HEK293 (cell line): ENCODE data around the gene HOXB4.
A peak's percentile ranks its signal among the peaks of the same experiment; 100 is the strongest.

ENCODE experiments used
- BCL11A ChIP-seq: fragments of 450-650 bp; formaldehyde crosslinking; IDR thresholded peaks from 2 replicates; pipeline ENCODE4 v1.5.1; 2016; ENCODE audit warnings: low read depth, missing biosample characterization, missing genetic modification characterization
- EGR2 ChIP-seq: fragments of 450-650 bp; formaldehyde crosslinking; IDR thresholded peaks from 2 replicates; pipeline ENCODE4 v1.5.1; 2016; ENCODE audit warnings: low read depth, missing biosample characterization, missing genetic modification characterization
- HIC1 ChIP-seq: fragments of 450-650 bp; formaldehyde crosslinking; IDR thresholded peaks from 2 replicates; pipeline ENCODE4 v1.5.1; 2016; ENCODE audit warnings: missing biosample characterization, missing genetic modification characterization
- IKZF3 ChIP-seq: fragments of 450-650 bp; IDR thresholded peaks from 2 replicates; pipeline ENCODE4 v1.5.0; 2018; ENCODE audit warnings: missing biosample characterization, mild to moderate bottlenecking, missing genetic modification characterization, moderate library complexity
- KLF17 ChIP-seq: fragments of 450-650 bp; formaldehyde crosslinking; IDR thresholded peaks from 2 replicates; pipeline ENCODE4 v1.5.1; 2016; ENCODE audit warnings: missing biosample characterization, missing genetic modification characterization
- PBX3 ChIP-seq: sonication (generic); formaldehyde crosslinking; IDR thresholded peaks from 2 replicates; pipeline ENCODE4 v1.8.1; 2022; ENCODE audit warnings: mild to moderate bottlenecking, moderate library complexity, missing genetic modification reagents
- PRDM10 ChIP-seq: fragments of 450-650 bp; formaldehyde crosslinking; IDR thresholded peaks from 2 replicates; pipeline ENCODE4 v1.5.1; 2016; ENCODE audit warnings: missing biosample characterization, missing genetic modification characterization
- RBAK ChIP-seq: fragments of 450-650 bp; formaldehyde crosslinking; IDR thresholded peaks from 2 replicates; pipeline ENCODE4 v1.5.1; 2016; ENCODE audit warnings: missing biosample characterization, missing genetic modification characterization
- REST ChIP-seq: fragments of 450-650 bp; formaldehyde crosslinking; IDR thresholded peaks from 2 replicates; pipeline ENCODE4 v1.5.1; 2016; ENCODE audit warnings: missing biosample characterization, missing genetic modification characterization
- YY2 ChIP-seq: fragments of 450-650 bp; formaldehyde crosslinking; IDR thresholded peaks from 2 replicates; pipeline ENCODE4 v1.5.1; 2016; ENCODE audit warnings: missing biosample characterization, missing genetic modification characterization
- ZBTB49 ChIP-seq: fragments of 450-650 bp; formaldehyde crosslinking; IDR thresholded peaks from 2 replicates; pipeline ENCODE4 v1.5.1; 2016; ENCODE audit warnings: missing biosample characterization, missing genetic modification characterization, low read depth
- ZBTB7A ChIP-seq: fragments of 450-650 bp; formaldehyde crosslinking; IDR thresholded peaks from 2 replicates; pipeline ENCODE4 v1.5.1; 2016; ENCODE audit warnings: low read depth, missing biosample characterization, missing genetic modification characterization
- ZEB2 ChIP-seq: fragments of 450-650 bp; formaldehyde crosslinking; IDR thresholded peaks from 2 replicates; pipeline ENCODE4 v1.5.1; 2016; ENCODE audit warnings: missing biosample characterization, missing genetic modification characterization
- ZFHX2 ChIP-seq: fragments of 450-650 bp; formaldehyde crosslinking; conservative IDR thresholded peaks from 2 replicates; pipeline ENCODE4 v1.5.1; 2016; ENCODE audit warnings: missing biosample characterization, missing genetic modification characterization
- ZNF10 ChIP-seq: fragments of 450-650 bp; formaldehyde crosslinking; IDR thresholded peaks from 2 replicates; pipeline ENCODE4 v1.5.1; 2017; ENCODE audit warnings: missing biosample characterization, missing genetic modification characterization
- ZNF112 ChIP-seq: fragments of 450-650 bp; formaldehyde crosslinking; IDR thresholded peaks from 2 replicates; pipeline ENCODE4 v1.5.0; 2017; ENCODE audit warnings: missing biosample characterization, missing genetic modification characterization
- ZNF132 ChIP-seq: fragments of 450-650 bp; formaldehyde crosslinking; IDR thresholded peaks from 2 replicates; pipeline ENCODE4 v1.5.1; 2017; ENCODE audit warnings: missing biosample characterization, missing genetic modification characterization, borderline replicate concordance
- ZNF138 ChIP-seq: fragments of 450-650 bp; formaldehyde crosslinking; IDR thresholded peaks from 2 replicates; pipeline ENCODE4 v1.5.1; 2016; ENCODE audit warnings: missing biosample characterization, missing genetic modification characterization, borderline replicate concordance
- ZNF404 ChIP-seq: fragments of 450-650 bp; formaldehyde crosslinking; IDR thresholded peaks from 2 replicates; pipeline ENCODE4 v1.5.1; 2017; ENCODE audit warnings: missing biosample characterization, missing genetic modification characterization
- ZNF433 ChIP-seq: fragments of 450-650 bp; formaldehyde crosslinking; IDR thresholded peaks from 2 replicates; pipeline ENCODE4 v1.5.1; 2016; ENCODE audit warnings: missing biosample characterization, missing genetic modification characterization, low read depth
- ZNF521 ChIP-seq: fragments of 450-650 bp; formaldehyde crosslinking; IDR thresholded peaks from 2 replicates; pipeline ENCODE4 v1.5.1; 2017; ENCODE audit warnings: missing biosample characterization, mild to moderate bottlenecking, missing genetic modification characterization
- ZNF654 ChIP-seq: fragments of 450-650 bp; formaldehyde crosslinking; IDR thresholded peaks from 2 replicates; pipeline ENCODE4 v1.5.1; 2016; ENCODE audit warnings: low read depth, missing biosample characterization, missing genetic modification characterization
- ZNF776 ChIP-seq: fragments of 450-650 bp; formaldehyde crosslinking; IDR thresholded peaks from 2 replicates; pipeline ENCODE4 v1.5.0; 2017; ENCODE audit warnings: missing biosample characterization, missing genetic modification characterization, borderline replicate concordance
- ZSCAN23 ChIP-seq: fragments of 450-650 bp; formaldehyde crosslinking; IDR thresholded peaks from 2 replicates; pipeline ENCODE4 v1.5.1; 2016; ENCODE audit warnings: missing biosample characterization, missing genetic modification characterization
- ZSCAN30 ChIP-seq: fragments of 450-650 bp; IDR thresholded peaks from 2 replicates; pipeline ENCODE4 v1.5.1; 2018; ENCODE audit warnings: missing biosample characterization, mild to moderate bottlenecking, missing genetic modification characterization, moderate library complexity

Gene HOXB4

DNA sequence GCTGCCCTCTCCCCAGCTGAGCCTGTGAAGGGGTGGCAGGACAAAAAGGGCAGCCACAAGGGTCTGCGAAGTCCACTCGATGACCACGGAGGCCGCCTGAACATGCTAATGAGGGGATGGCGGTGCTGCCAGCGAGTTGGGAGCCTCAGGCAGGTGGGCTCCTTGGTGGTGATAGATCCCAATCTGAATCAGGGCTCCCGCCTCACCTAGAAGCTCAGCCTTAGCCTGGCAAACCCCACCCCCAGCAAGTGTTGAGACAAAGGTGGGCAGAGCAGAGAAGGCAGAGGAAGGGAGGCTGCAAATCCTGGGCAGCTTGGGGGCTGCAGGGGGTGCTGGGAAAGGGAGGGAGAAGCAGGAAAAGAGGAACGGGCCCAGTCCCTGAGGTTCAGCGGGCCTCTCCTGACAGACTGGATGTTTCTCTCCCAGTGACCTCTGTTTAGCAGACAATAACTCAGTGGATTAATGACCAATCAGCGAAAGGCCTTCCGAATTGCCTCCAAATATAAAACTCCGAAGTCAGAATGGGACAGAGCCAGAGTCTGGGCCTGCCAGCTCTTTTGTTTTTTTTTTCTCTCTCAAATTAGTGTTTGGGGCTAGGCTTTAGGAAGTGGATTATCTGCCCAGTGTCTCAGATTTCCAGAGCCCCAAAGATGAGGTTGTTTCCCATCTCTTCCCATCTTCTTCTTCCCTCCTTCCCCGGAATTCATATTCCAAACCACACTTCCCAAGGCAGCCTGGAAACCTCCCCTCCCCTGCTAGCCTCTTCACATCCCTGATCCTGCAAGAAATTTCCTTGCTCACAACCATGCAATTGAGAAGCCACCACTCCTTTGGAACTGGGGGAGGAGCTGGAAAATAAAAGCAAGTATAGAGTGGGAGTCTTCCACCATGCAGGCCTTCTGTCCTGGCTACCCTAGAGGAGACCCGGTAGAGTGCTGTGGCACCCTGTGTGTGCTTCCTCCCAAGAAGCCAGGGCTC, 18.0 kb downstream of the HOXB4 start (continued):
- TF ChIP-seq PBX3 (CRISPR knock-in tag) = no peak
- TF ChIP-seq ZNF404 (tag by site-specific recombination) = no peak
- no peak for TF ChIP-seq ZEB2 (tag by site-specific recombination)
- TF ChIP-seq EGR2 (tag by site-specific recombination) = 0 out of 2 replicates have a peak, but pooled peaks have one; percentile 9
- TF ChIP-seq ZSCAN23 = no peak
- TF ChIP-seq ZNF521 (tag by site-specific recombination) = no peak
- TF ChIP-seq ZSCAN30 = no peak
- no peak for TF ChIP-seq ZNF112 (tag by site-specific recombination)
- no peak for TF ChIP-seq ZNF132 (tag by site-specific recombination)
- TF ChIP-seq ZNF433 = no peak
- no peak for TF ChIP-seq ZBTB49 (tag by site-specific recombination)
- TF ChIP-seq ZNF10 (tag by site-specific recombination) = no peak
- TF ChIP-seq YY2 (tag by site-specific recombination) = no peak
- TF ChIP-seq HIC1 (tag by site-specific recombination) = no peak
- TF ChIP-seq KLF17 (tag by site-specific recombination) = no peak
- peak; percentile 89 for TF ChIP-seq IKZF3
- TF ChIP-seq ZFHX2 (tag by site-specific recombination) = no peak; the same call in 1 of the 2 replicates
- no peak for TF ChIP-seq ZBTB7A (tag by site-specific recombination)
- no peak for TF ChIP-seq ZNF138 (tag by site-specific recombination)
- no peak for TF ChIP-seq REST (tag by site-specific recombination)
- peak; percentile 61 for TF ChIP-seq PRDM10 (tag by site-specific recombination)
- TF ChIP-seq ZNF654 (tag by site-specific recombination) = no peak
- no peak for TF ChIP-seq ZNF776 (tag by site-specific recombination)
- no peak for TF ChIP-seq RBAK (tag by site-specific recombination)
- TF ChIP-seq BCL11A = no peak
